Measurements from ENCODE around the gene ACAA1. TPM values are rescaled to one million over a fixed set of nuclear protein-coding genes. Genes with fewer than 3 reads are reported as not detected.
"Not testable (repeated sequence)": the region's sequence is repeated elsewhere in the genome, so short reads cannot be mapped to it uniquely, and the experiment has no call there.

The ACAA1 gene
- total RNA-seq, 1 donor = 34.8 TPM

- no peaks in the 10 kb centered on the region for H3K4me1 ChIP-seq (ENCODE audit: insufficient read depth, low read length)
- no peaks in the 10 kb centered on the region for H3K9me3 ChIP-seq (ENCODE audit: low read depth, low read length)
- H3K4me3 ChIP-seq (ENCODE audit: low read length) = no peak overlapping the region
- H3K27me3 ChIP-seq (ENCODE audit: insufficient read depth, low read length) = no peaks in the 10 kb centered on the region
Measured at GRCh38 chr3:38090453-38090852, 46.5 kb downstream of the ACAA1 start.

DNA sequence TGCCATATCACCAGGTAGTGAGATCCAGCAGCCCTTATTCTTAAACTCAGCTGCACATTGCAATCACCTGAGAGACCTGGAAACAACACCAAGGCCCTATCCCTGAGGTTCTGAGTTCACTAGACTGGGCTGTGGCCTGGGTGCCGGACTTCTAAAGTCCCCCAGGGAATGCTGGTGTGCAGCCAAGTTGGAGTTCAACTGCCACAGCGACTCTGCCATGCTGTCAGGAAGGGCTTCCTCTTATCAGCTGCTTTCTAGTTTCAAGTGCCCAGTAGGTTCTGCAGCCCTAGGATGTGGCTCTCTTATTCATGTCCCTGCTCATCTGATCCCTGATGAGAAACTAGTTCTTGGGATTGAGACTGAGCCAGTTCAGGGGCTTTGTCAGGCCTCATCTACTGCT is 47.8 kb downstream of the ACAA1 start:
- H3K27me3 ChIP-seq (ENCODE audit: insufficient read depth, low read length) = no peaks in the 10 kb centered on the region
- H3K4me1 ChIP-seq (ENCODE audit: insufficient read depth, low read length) = no peaks in the 10 kb centered on the region
- peaks cover 3% of the 10 kb centered on the region for H3K9me3 ChIP-seq (ENCODE audit: low read depth, low read length)
- no peak overlapping the region for H3K4me3 ChIP-seq (ENCODE audit: low read length)

GRCh38 chr3:38088126-38089078 is 48.5 kb downstream of the ACAA1 start:
- H3K4me3 ChIP-seq (ENCODE audit: low read length) = no peak overlapping the region

DNA sequence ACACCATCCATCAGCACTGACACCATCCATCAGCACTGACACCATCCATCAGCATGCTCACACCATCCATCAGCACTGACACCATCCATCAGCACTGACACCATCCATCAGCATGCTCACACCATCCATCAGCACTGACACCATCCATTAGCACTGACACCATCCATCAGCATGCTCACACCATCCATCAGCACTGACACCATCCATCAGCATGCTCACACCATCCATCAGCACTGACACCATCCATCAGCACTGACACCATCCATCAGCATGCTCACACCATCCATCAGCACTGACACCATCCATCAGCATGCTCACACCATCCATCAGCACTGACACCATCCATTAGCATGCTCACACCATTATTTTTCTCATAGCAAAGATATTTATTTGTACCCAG is 49.6 kb downstream of the ACAA1 start:
- not testable (repeated sequence) for H3K9me3 ChIP-seq (ENCODE audit: low read depth, low read length)

More at GRCh38 chr3:38088126-38089078, 48.5 kb downstream of the ACAA1 start:
- H3K9me3 ChIP-seq (ENCODE audit: low read depth, low read length) = peaks cover 4% of the 10 kb centered on the region
- H3K27me3 ChIP-seq (ENCODE audit: insufficient read depth, low read length) = no peaks in the 10 kb centered on the region
- H3K4me1 ChIP-seq (ENCODE audit: insufficient read depth, low read length) = no peaks in the 10 kb centered on the region

DNA sequence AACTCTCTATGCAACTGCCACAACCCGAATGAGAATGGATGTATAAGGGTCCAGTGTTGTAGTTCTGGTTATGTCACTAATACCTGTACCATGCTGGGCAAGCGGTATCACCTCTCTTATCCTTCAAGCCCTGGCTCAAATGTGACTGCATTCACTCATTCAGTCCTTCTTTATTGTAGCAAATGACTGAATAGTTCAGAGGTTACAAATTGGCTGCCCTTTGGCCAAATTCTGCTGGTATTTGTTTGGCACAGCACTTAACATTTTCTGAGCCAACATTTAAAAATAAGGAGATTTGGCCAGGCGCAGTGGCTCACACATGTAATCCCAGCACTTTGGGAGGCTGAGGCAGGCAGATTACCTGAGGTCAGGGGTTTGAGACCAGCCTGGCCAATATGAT is 50.4 kb downstream of the ACAA1 start:
- Histone ChIP-seq H3K9me3 (ENCODE audit: low read depth, low read length) (peaks cover 4% of the 10 kb centered on the region), H3K27me3 (ENCODE audit: insufficient read depth, low read length) (no peaks in the 10 kb centered on the region), H3K4me3 (ENCODE audit: low read length) (no peak overlapping the region), H3K4me1 (ENCODE audit: insufficient read depth, low read length) (no peaks in the 10 kb centered on the region)

More for the DNA sequence above, 49.6 kb downstream of the ACAA1 start:
- H3K27me3 ChIP-seq (ENCODE audit: insufficient read depth, low read length); H3K4me3 ChIP-seq (ENCODE audit: low read length); H3K4me1 ChIP-seq (ENCODE audit: insufficient read depth, low read length): not testable (repeated sequence)

DNA sequence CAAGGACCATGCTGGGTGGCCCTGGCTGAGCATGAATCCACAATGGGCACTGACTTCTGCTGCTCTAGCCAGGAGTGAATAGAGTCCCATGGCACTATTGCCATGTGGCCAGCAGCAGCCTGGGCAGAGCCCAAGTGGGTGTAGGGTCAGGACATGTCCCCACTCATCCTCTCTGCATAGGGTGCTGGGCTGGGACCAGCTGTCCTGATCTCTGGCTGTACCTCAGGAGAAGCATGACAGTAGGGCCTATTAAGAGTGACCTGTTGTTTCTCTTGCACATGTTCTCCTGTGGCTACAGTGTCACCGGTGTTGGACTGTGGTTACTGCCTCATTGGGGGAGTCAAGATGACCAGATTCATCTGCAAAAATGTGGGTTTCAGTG is 51.0 kb downstream of the ACAA1 start:
- H3K4me3 ChIP-seq (ENCODE audit: low read length) = no peak overlapping the region
- no peaks in the 10 kb centered on the region for H3K27me3 ChIP-seq (ENCODE audit: insufficient read depth, low read length)
- no peaks in the 10 kb centered on the region for H3K4me1 ChIP-seq (ENCODE audit: insufficient read depth, low read length)
- peaks cover 4% of the 10 kb centered on the region for H3K9me3 ChIP-seq (ENCODE audit: low read depth, low read length)

- Histone ChIP-seq H3K4me3 (ENCODE audit: low read length) (no peak overlapping the region), H3K4me1 (ENCODE audit: insufficient read depth, low read length) (no peaks in the 10 kb centered on the region), H3K9me3 (ENCODE audit: low read depth, low read length) (peaks cover 4% of the 10 kb centered on the region), H3K27me3 (ENCODE audit: insufficient read depth, low read length) (no peaks in the 10 kb centered on the region)
Measured at GRCh38 chr3:38085311-38085942, 51.5 kb downstream of the ACAA1 start.

DNA sequence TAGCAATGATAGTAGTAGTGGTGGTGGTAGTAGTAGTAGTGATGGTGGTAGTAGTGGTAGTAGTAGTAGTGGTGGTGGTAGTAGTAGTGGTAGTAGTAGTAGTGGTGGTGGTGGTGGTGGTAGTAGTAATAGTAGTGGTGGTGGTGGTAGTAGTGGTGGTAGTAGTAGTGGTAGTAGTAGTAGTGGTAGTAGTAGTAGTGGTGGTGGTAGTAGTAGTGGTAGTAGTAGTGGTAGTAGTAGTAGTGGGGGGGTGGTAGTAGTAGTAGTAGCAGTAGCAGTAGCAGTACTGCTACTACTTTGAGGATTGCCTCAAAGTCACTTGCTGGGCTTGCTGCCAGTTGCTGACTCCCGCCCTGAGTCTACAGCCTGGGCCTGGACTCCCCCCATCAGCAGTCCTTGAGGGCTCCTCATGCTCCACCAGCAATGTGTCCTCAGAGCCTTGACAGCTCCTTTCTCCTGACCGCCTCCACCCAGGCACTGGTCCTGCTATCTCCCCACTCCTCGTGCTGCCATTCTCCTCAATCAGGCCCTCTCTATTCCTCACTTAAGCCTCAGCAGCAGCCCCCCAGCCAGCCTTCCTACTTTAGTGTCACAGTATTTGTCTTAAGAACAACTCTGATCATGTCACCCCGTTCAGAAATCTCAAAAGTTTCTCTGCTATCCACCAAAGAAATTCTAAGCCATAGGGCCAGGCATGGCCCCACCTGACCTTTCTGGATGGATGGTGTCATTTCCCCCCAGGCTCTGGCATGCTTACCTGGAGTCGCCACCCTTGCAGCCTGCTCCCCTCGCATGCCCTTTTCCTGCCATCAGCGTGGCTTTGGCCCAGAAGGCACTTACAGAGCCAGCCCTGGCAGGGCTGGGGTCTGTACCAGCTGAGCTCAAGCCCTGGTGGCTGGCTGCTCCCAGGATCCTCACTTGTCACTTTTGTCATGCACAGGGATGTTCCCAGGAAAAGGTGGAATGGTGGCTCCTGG is 52.3 kb downstream of the ACAA1 start:
- Histone ChIP-seq H3K4me3 (ENCODE audit: low read length) (no peak overlapping the region), H3K9me3 (ENCODE audit: low read depth, low read length) (peaks cover 4% of the 10 kb centered on the region), H3K4me1 (ENCODE audit: insufficient read depth, low read length) (no peaks in the 10 kb centered on the region), H3K27me3 (ENCODE audit: insufficient read depth, low read length) (no peaks in the 10 kb centered on the region)

DNA sequence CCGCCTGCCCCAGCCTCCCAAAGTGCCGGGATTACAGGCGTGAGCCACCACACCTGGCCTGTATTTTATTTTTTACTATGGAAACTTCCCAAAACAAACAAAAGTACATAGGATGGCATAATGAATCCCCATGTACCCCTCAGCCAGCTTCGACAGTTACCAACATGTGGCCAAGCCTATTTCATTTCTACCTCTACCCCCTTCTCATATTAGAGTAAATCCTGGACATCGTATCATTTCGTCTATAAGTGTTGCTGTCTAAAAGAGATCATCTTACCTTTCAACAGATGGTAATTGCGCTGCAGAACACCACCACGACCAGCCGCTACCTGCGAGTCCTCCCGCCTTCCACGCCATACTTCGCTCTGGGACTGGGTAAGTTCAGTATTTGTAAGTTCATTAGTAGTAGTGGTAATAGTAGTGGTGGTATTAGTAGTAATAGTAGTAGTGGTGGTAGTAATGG is 53.0 kb downstream of the ACAA1 start:
- Histone ChIP-seq H3K4me3 (ENCODE audit: low read length) (no peak overlapping the region), H3K4me1 (ENCODE audit: insufficient read depth, low read length) (no peaks in the 10 kb centered on the region), H3K27me3 (ENCODE audit: insufficient read depth, low read length) (no peaks in the 10 kb centered on the region), H3K9me3 (ENCODE audit: low read depth, low read length) (peaks cover 4% of the 10 kb centered on the region)

DNA sequence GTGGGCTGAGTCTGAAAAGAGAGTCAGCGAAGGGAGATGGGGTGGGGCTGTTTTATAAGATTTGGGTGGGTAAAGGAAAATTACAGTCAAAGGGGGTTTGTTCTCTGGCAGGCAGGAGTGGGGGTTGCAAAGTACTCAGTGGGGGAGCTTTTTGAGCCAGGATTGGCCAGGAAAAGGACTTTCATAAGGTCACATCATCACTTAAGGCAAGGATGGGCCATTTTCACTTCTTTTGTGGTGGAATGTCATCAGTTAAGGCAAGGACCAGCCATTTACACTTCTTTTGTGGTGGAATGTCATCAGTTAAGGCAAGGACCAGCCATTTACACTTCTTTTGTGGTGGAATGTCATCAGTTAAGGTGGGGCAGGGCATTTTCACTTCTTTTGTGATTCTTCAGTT is 53.7 kb downstream of the ACAA1 start:
- not testable (repeated sequence) for H3K9me3 ChIP-seq (ENCODE audit: low read depth, low read length); H3K4me1 ChIP-seq (ENCODE audit: insufficient read depth, low read length); H3K4me3 ChIP-seq (ENCODE audit: low read length); H3K27me3 ChIP-seq (ENCODE audit: insufficient read depth, low read length)

- not testable (repeated sequence) for H3K4me3 ChIP-seq (ENCODE audit: low read length); H3K9me3 ChIP-seq (ENCODE audit: low read depth, low read length); H3K4me1 ChIP-seq (ENCODE audit: insufficient read depth, low read length); H3K27me3 ChIP-seq (ENCODE audit: insufficient read depth, low read length)
Measured at GRCh38 chr3:38082296-38082695, 54.6 kb downstream of the ACAA1 start.

GRCh38 chr3:38077073-38077472 is 59.9 kb downstream of the ACAA1 start:
- not testable (repeated sequence) for H3K4me1 ChIP-seq (ENCODE audit: insufficient read depth, low read length); H3K4me3 ChIP-seq (ENCODE audit: low read length); H3K27me3 ChIP-seq (ENCODE audit: insufficient read depth, low read length); H3K9me3 ChIP-seq (ENCODE audit: low read depth, low read length)

Measured in mononuclear cell (primary cell).